Transverse colon (tissue), 4 donors: Measurements from ENCODE around the gene NDEL1.
A peak's percentile ranks its signal among the peaks of the same experiment; 100 is the strongest.

Experiments
- CTCF ChIP-seq, 5 experiments: fragments of 200-600 bp in 3 of 5; fragments of 450-650 bp in 2 of 5; sonication (generic) in 3 of 5; IDR thresholded peaks; 1 replicate in 2 of 5; 2 replicates in 3 of 5; pipeline ENCODE4 v1.5.1; 2016 to 2017; ENCODE audit warnings: antibody characterized with exemption in 5 of 5, inconsistent platforms in 3 of 5, mild to moderate bottlenecking in 2 of 5, moderate library complexity in 1 of 5
- EP300 ChIP-seq: sonication (generic); formaldehyde crosslinking; IDR thresholded peaks from one replicate; pipeline ENCODE4 v1.6.1; 2017; ENCODE audit warnings: antibody characterized with exemption, low read depth
- POLR2A ChIP-seq: fragments of 450-650 bp; IDR thresholded peaks from one replicate; pipeline ENCODE4 v1.6.1; 2016; ENCODE audit warnings: antibody characterized with exemption, mild to moderate bottlenecking, moderate library complexity
- POLR2AphosphoS5 ChIP-seq, 3 donors: sonication (generic); formaldehyde crosslinking; IDR thresholded peaks; one replicate each; pipeline ENCODE4 v1.6.1; 2016; ENCODE audit warnings: antibody characterized with exemption in 3 of 3

GRCh38 chr17:8420041-8420934 is 15.4 kb upstream of the NDEL1 start:
- TF ChIP-seq CTCF (IDR thresholded peaks at IDR 0.05): no peak
- TF ChIP-seq POLR2A: no peak
- TF ChIP-seq POLR2AphosphoS5 (IDR thresholded peaks at IDR 0.05): peak in 2 of 3 donors; percentile 58 to 67
- TF ChIP-seq EP300: no peak
